ENCODE measurements around the gene LCP2. TPM values are rescaled to one million over a fixed set of nuclear protein-coding genes. Genes with fewer than 3 reads are reported as not detected.

Gene LCP2
- total and polyA plus RNA-seq, 2 of the 4 experiments (the other 2 are of a cell fraction): not detected

DNA sequence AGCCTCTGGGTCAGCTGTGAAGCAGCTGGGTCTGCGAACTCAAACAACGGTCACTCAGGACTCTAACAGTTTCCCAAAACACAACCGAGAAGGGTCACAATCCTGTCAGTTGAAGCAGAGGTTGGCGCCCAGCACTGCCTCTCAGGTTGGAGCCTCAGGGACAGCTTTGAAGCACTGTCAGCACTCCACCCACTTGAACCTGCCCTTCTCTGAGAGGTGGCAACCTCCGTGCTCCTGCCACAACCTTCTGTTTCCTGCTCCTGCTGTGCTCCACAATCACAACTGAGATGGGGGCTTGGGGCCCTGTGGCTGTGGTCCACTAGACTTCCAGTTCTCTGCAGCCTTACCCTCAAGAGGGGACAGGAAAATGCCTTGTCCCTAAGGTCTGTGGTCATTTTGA lies 21.7 kb upstream of the LCP2 start:
- Histone ChIP-seq H2BK120ac (ENCODE audit: low read depth, low read length) (no peak overlapping the region), H2AK9ac (replicated peaks; ENCODE audit: low read depth, low read length, poor library complexity) (peak overlapping the region; percentile 65), H4K91ac (ENCODE audit: insufficient read depth, low read depth, low read length) (no peak overlapping the region), H3K36me3 (ENCODE audit: control insufficient read depth, insufficient read depth, low read length) (no peaks in the 10 kb centered on the region), H3K4me2 (ENCODE audit: low read depth, low read length) (no peak overlapping the region), H3K9ac (ENCODE audit: low read depth, low read length) (no peak overlapping the region), H3K27me3 (ENCODE audit: control insufficient read depth, insufficient read depth, low read length) (no peaks in the 10 kb centered on the region), H3K56ac (ENCODE audit: extremely low read depth, insufficient read depth, low read length) (no peak overlapping the region), H4K8ac (ENCODE audit: low read depth in 2 of 2, low read length in 2 of 2) (no peak overlapping the region), H4K20me1 (ENCODE audit: insufficient read depth, low read length) (no peaks in the 10 kb centered on the region), H2BK5ac (ENCODE audit: low read depth, low read length, poor library complexity, severe bottlenecking) (no peak overlapping the region), H3K9me1 (ENCODE audit: insufficient read depth, low read length) (no peaks in the 10 kb centered on the region), H2AK5ac (ENCODE audit: low read depth, low read length) (no peak overlapping the region), H3K9me3 (ENCODE audit: control insufficient read depth, insufficient read depth, low read length) (no peaks in the 10 kb centered on the region), H3K14ac (replicated peaks; ENCODE audit: low read depth, low read length) (no peak overlapping the region), H4K5ac (ENCODE audit: low read depth, low read length) (no peak overlapping the region), H2BK15ac (ENCODE audit: low read depth, low read length) (no peak overlapping the region), H2BK20ac (ENCODE audit: low read depth, low read length) (no peak overlapping the region), H3K18ac (ENCODE audit: low read depth, low read length) (no peak overlapping the region), H3K4me1 (ENCODE audit: control insufficient read depth, insufficient read depth, low read length) (no peaks in the 10 kb centered on the region), H3K4me3 (ENCODE audit: insufficient read depth, low read depth, low read length) (no peak overlapping the region), H3K23ac (ENCODE audit: low read depth, low read length) (no peak overlapping the region), H3K27ac (ENCODE audit: insufficient read depth, low read length) (no peak overlapping the region), H3K79me1 (ENCODE audit: low read depth in 1 of 2, low read length in 2 of 2) (no peaks in the 10 kb centered on the region), H3K4ac (ENCODE audit: low read depth, low read length) (no peak overlapping the region), H2AFZ (replicated peaks; ENCODE audit: low read length, poor library complexity) (no peak overlapping the region)
- dilution Hi-C loops (cut with HindIII; ENCODE audit: low sequenced_read_pairs, unreplicated experiment): no loop called here
- no peak for DNase-seq
- intact Hi-C loops (cut with micrococcal nuclease): no loop called here
- ATAC-seq (ENCODE audit: low read depth): no peak
- POLR2A ChIA-PET (ENCODE audit: unreplicated experiment): no interaction called here
- TF ChIP-seq RFX5 (IDR thresholded peaks at IDR 0.05; ENCODE audit: low read depth, low read length) (no peak), FOS (IDR thresholded peaks at IDR 0.05; ENCODE audit: low read depth, low read length) (no peak), RAD21 (IDR thresholded peaks at IDR 0.05; ENCODE audit: low read length) (no peak), SMC3 (IDR thresholded peaks at IDR 0.05; ENCODE audit: low read depth, low read length) (no peak), NFE2L2 (IDR thresholded peaks at IDR 0.05; ENCODE audit: low read depth, low read length) (no peak), CHD1 (IDR thresholded peaks at IDR 0.05; ENCODE audit: low read depth, low read length) (no peak), MAZ (IDR thresholded peaks at IDR 0.05; ENCODE audit: borderline replicate concordance, low read depth, low read length) (no peak), MAFK (IDR thresholded peaks at IDR 0.05; ENCODE audit: low read depth, low read length) (no peak), MXI1 (IDR thresholded peaks at IDR 0.05; ENCODE audit: borderline replicate concordance, low read depth, low read length) (no peak), BHLHE40 (IDR thresholded peaks at IDR 0.05; ENCODE audit: low read depth, low read length) (no peak), POLR2A (IDR thresholded peaks at IDR 0.05; ENCODE audit: low read depth, low read length) (no peak), CEBPB (IDR thresholded peaks at IDR 0.05; ENCODE audit: low read depth, low read length) (no peak), RCOR1 (IDR thresholded peaks at IDR 0.05; ENCODE audit: insufficient replicate concordance, low read length) (no peak)
- TF ChIP-seq, protein P1, sequence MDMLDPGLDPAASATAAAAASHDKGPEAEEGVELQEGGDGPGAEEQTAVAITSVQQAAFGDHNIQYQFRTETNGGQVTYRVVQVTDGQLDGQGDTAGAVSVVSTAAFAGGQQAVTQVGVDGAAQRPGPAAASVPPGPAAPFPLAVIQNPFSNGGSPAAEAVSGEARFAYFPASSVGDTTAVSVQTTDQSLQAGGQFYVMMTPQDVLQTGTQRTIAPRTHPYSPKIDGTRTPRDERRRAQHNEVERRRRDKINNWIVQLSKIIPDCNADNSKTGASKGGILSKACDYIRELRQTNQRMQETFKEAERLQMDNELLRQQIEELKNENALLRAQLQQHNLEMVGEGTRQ (IDR thresholded peaks at IDR 0.05; ENCODE audit: low read depth, low read length): no peak
- TF ChIP-seq, protein P2, sequence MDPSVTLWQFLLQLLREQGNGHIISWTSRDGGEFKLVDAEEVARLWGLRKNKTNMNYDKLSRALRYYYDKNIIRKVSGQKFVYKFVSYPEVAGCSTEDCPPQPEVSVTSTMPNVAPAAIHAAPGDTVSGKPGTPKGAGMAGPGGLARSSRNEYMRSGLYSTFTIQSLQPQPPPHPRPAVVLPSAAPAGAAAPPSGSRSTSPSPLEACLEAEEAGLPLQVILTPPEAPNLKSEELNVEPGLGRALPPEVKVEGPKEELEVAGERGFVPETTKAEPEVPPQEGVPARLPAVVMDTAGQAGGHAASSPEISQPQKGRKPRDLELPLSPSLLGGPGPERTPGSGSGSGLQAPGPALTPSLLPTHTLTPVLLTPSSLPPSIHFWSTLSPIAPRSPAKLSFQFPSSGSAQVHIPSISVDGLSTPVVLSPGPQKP (IDR thresholded peaks at IDR 0.05; ENCODE audit: borderline replicate concordance, low read depth, low read length): no peak
- TF ChIP-seq, protein P3, sequence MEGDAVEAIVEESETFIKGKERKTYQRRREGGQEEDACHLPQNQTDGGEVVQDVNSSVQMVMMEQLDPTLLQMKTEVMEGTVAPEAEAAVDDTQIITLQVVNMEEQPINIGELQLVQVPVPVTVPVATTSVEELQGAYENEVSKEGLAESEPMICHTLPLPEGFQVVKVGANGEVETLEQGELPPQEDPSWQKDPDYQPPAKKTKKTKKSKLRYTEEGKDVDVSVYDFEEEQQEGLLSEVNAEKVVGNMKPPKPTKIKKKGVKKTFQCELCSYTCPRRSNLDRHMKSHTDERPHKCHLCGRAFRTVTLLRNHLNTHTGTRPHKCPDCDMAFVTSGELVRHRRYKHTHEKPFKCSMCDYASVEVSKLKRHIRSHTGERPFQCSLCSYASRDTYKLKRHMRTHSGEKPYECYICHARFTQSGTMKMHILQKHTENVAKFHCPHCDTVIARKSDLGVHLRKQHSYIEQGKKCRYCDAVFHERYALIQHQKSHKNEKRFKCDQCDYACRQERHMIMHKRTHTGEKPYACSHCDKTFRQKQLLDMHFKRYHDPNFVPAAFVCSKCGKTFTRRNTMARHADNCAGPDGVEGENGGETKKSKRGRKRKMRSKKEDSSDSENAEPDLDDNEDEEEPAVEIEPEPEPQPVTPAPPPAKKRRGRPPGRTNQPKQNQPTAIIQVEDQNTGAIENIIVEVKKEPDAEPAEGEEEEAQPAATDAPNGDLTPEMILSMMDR (conservative IDR thresholded peaks at IDR 0.05; ENCODE audit: low read depth, low read length): no peak
- 70% methylated on average over 4 of the region's 5 CpGs; no CpG with 5 or more reads in 1 of the 2 experiments for WGBS, 2 experiments (ENCODE audit: extremely low coverage in 2 of 2, insufficient read length in 1 of 2)
- CTCF ChIA-PET: no interaction called here
- in situ Hi-C loops (cut with MboI; ENCODE audit: low sequenced_read_pairs): no loop called here
- BruUV-seq (replicated peaks): no TSS peak
